Effector CD8-positive, alpha-beta T cell (primary cell): ENCODE data around the gene MRPL9.

Experiments
- DNase-seq: peaks from one replicate; lab custom pipeline; 2025; lab: John Stamatoyannopoulos, UW

Gene MRPL9

GRCh38 chr1:151711044-151711800 lies 52.1 kb downstream of the MRPL9 start:
- no peak for DNase-seq

GRCh38 chr1:151710187-151710840 lies 53.0 kb downstream of the MRPL9 start:
- DNase-seq = no peak
